Cardiac muscle cell (in vitro differentiated cells and primary cell): ENCODE data around the gene FPR2. TPM values are rescaled to one million over a fixed set of nuclear protein-coding genes. Genes with fewer than 3 reads are reported as not detected.

Experiments
- DNase-seq, 2 donors: peaks; one replicate each; pipeline versions ENCODE4 v3.0.0 to v3.0.0-alpha.2; 2010 to 2017; ENCODE audit warnings: low read depth in 1 of 2, low spot score in 1 of 2
- H3K27ac ChIP-seq: fragments of 200-600 bp; sonication (generic); 2 replicates; pipeline ENCODE4 v1.5.1; 2016
- H3K27me3 ChIP-seq: fragments of 200-600 bp; sonication (generic); 2 replicates; pipeline ENCODE4 v1.6.0; 2016; ENCODE audit warnings: control low read depth
- H3K36me3 ChIP-seq: fragments of 200-600 bp; sonication (generic); 2 replicates; pipeline ENCODE4 v1.5.1; 2016; ENCODE audit warnings: control low read depth
- H3K4me1 ChIP-seq: fragments of 200-600 bp; sonication (generic); 2 replicates; pipeline ENCODE4 v1.8.1; 2017; ENCODE audit warnings: low read depth, mild to moderate bottlenecking, mixed run types
- H3K4me3 ChIP-seq: fragments of 200-600 bp; sonication (generic); 2 replicates; pipeline ENCODE4 v1.5.1; 2016; ENCODE audit warnings: mild to moderate bottlenecking
- H3K9me3 ChIP-seq: fragments of 200-600 bp; sonication (generic); 2 replicates; pipeline ENCODE4 v1.5.1; 2017; ENCODE audit warnings: low read depth, mild to moderate bottlenecking, control low read depth
- polyA plus RNA-seq: library from polyadenylated mRNA; unstranded; fragments of >200 nt; fragmentation: Nextera tagmentation; extraction: Ambion mirVana; gene quantifications from 2 replicates; pipeline ENCODE4 v1.2.1, GENCODE V29; 2016
- total RNA-seq: library from RNA; depleted of rRNA; stranded (reverse); fragments of >200 nt; gene quantifications from 2 replicates; pipeline ENCODE4 v1.2.3, GENCODE V29; 2016
- TF ChIP-seq, protein P1 (sequence below): IDR thresholded peaks from 2 replicates; pipeline ENCODE4 v1.5.1; 2012; ENCODE audit warnings: low read depth, mild to moderate bottlenecking, low read length

FPR2 gene
- total and polyA plus RNA-seq, 2 experiments from 2014 or later: not detected

GRCh38 chr19:51751655-51752054 is 9.3 kb upstream of the FPR2 start, which contains the start of gene FPR1:
Gene FPR1, minus strand, starts transcription at chr19:51751878. Its CDS starts 4,884 bp downstream, at chr19:51746994.
- H3K27me3 ChIP-seq: no peaks in the 10 kb centered on the region
- TF ChIP-seq, protein P1, sequence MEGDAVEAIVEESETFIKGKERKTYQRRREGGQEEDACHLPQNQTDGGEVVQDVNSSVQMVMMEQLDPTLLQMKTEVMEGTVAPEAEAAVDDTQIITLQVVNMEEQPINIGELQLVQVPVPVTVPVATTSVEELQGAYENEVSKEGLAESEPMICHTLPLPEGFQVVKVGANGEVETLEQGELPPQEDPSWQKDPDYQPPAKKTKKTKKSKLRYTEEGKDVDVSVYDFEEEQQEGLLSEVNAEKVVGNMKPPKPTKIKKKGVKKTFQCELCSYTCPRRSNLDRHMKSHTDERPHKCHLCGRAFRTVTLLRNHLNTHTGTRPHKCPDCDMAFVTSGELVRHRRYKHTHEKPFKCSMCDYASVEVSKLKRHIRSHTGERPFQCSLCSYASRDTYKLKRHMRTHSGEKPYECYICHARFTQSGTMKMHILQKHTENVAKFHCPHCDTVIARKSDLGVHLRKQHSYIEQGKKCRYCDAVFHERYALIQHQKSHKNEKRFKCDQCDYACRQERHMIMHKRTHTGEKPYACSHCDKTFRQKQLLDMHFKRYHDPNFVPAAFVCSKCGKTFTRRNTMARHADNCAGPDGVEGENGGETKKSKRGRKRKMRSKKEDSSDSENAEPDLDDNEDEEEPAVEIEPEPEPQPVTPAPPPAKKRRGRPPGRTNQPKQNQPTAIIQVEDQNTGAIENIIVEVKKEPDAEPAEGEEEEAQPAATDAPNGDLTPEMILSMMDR: no peak
- no peaks in the 10 kb centered on the region for H3K9me3 ChIP-seq
- peak in 1 of 2 donors; percentile 74 for DNase-seq
- H3K4me1 ChIP-seq: no peaks in the 10 kb centered on the region
- no peak within 1 kb of the TSS for H3K4me3 ChIP-seq
- no peak within 1 kb of the TSS for H3K27ac ChIP-seq
- H3K36me3 ChIP-seq: no peaks in the 10 kb centered on the region

GRCh38 chr19:51754109-51754508 is 6.9 kb upstream of the FPR2 start:
- Histone ChIP-seq H3K4me1 (no peaks in the 10 kb centered on the region), H3K27me3 (no peaks in the 10 kb centered on the region), H3K36me3 (no peaks in the 10 kb centered on the region), H3K4me3 (no peak overlapping the region), H3K9me3 (no peaks in the 10 kb centered on the region), H3K27ac (no peak overlapping the region)
- TF ChIP-seq, protein P1: no peak
- no peak for DNase-seq

GRCh38 chr19:51754770-51755169 is 6.2 kb upstream of the FPR2 start:
- no peak for DNase-seq
- no peaks in the 10 kb centered on the region for H3K4me1 ChIP-seq
- TF ChIP-seq, protein P1: no peak
- H3K36me3 ChIP-seq: no peaks in the 10 kb centered on the region
- H3K4me3 ChIP-seq: no peak overlapping the region
- no peaks in the 10 kb centered on the region for H3K27me3 ChIP-seq
- no peak overlapping the region for H3K27ac ChIP-seq
- H3K9me3 ChIP-seq: no peaks in the 10 kb centered on the region

DNA sequence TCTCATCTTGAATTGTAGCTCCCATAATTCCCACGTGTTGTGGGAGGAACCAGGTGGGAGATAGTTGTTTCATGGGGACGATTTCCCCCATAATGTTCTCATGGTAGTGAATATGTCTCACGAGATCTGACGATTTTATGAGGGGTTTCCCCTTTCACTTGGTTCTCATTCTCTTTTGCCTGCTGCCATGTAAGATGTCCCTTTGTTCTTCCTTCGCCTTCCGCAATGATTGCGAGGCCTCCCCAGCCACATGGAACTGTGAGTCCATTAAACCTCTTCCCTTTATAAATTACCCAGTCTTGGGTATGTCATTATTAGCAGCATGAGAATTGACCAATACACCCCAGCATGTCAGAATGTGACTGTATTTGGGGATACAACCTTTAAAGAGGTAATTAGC is 5.4 kb upstream of the FPR2 start:
- no peaks in the 10 kb centered on the region for H3K9me3 ChIP-seq
- no peaks in the 10 kb centered on the region for H3K4me1 ChIP-seq
- H3K4me3 ChIP-seq: no peak overlapping the region
- TF ChIP-seq, protein P1: no peak
- no peak for DNase-seq
- no peaks in the 10 kb centered on the region for H3K27me3 ChIP-seq
- no peak overlapping the region for H3K27ac ChIP-seq
- no peaks in the 10 kb centered on the region for H3K36me3 ChIP-seq

GRCh38 chr19:51761696-51762095 is 716 bp downstream of the FPR2 start:
- H3K27me3 ChIP-seq: no peaks in the 10 kb centered on the region
- H3K36me3 ChIP-seq: no peaks in the 10 kb centered on the region
- no peaks in the 10 kb centered on the region for H3K4me1 ChIP-seq
- no peak overlapping the region for H3K4me3 ChIP-seq
- H3K27ac ChIP-seq: no peak overlapping the region
- no peak for DNase-seq
- H3K9me3 ChIP-seq: no peaks in the 10 kb centered on the region
- TF ChIP-seq, protein P1: no peak

DNA sequence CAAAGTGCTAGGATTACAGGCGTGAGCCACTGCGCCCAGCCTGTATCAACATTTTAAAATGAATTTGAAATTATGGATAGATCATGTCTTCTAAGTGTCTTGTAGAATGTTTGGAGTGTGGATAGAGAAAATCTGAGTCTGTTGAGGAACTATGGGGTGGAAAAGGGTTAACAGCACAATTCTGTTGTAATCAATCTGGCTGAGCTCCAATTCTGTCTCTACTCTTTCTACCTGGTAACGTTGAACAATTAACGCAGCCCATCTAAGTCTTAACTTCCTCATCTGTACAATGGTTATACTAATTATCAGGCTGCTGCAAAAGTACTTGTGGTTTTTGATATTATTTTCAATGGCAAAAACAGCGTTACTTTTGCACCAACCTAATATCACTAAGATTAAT is 4.1 kb downstream of the FPR2 start:
- no peaks in the 10 kb centered on the region for H3K27me3 ChIP-seq
- no peak overlapping the region for H3K27ac ChIP-seq
- no peaks in the 10 kb centered on the region for H3K36me3 ChIP-seq
- DNase-seq: no peak
- H3K4me3 ChIP-seq: no peak overlapping the region
- H3K4me1 ChIP-seq: no peaks in the 10 kb centered on the region
- H3K9me3 ChIP-seq: no peaks in the 10 kb centered on the region
- TF ChIP-seq, protein P1: no peak
